Measurements from ENCODE around the gene ABLIM2. TPM values are rescaled to one million over a fixed set of nuclear protein-coding genes. Genes with fewer than 3 reads are reported as not detected.

Gene ABLIM2
- total RNA-seq, 4 donors from 2014 or later: 10.6 to 31.7 (median 20.3) TPM

DNA sequence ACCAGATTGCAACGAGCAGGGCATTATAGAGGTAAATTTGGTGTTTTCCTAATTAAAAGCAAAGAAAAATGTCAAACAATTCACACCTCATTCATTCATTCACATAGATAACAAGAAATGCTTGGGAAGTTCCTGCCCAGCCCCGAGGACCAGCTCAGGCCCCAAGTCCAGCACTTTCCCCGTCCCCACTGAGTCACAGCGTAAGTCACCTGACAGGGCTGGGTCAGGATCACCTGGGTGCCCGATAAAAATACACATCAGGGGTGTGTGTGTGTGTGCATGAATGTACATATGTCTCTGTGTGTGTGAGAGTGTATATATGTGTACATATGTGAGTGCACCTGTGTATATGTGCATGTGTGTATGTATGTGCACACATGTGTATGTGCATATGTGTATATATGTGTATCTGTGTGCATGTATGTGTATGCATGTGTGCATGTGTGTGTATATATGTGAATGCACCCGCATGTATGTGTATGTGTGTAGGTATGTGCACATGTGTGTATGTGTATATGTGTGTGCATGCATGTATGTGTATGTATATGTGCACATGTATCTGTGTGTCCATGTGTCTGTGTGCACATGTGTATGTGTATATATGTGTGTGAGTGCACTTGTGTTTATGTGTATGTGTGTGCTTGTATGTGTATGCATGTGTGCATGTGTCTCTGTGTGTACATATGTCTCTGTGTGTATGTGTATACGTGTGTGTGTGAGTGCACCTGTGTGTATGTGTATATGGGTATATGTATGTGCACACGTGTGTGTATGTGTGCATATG, 21.9 kb upstream of the ABLIM2 start:
- intact Hi-C loops (cut with DNase I; ENCODE audit: low total_unique reads): no loop called here
- WGBS, 2 donors: 69 to 78% methylated on average over 8 of the region's 8 CpGs
- no peak for DNase-seq (ENCODE audit: low spot score in 2 of 2)
- TF ChIP-seq POLR2A (IDR thresholded peaks at IDR 0.05): no peak
- no peak for TF ChIP-seq CTCF (IDR thresholded peaks at IDR 0.05)
- H3K4me3 ChIP-seq (ENCODE audit: low read depth, poor library complexity, severe bottlenecking): no peak overlapping the region

- 86 to 93% methylated on average over 3 to 9 of the region's 9 CpGs for WGBS, 2 donors
- no peak for DNase-seq (ENCODE audit: low spot score in 2 of 2)
- no peak overlapping the region for H3K4me3 ChIP-seq (ENCODE audit: low read depth, poor library complexity, severe bottlenecking)
- intact Hi-C loops (cut with DNase I; ENCODE audit: low total_unique reads): no loop called here
- TF ChIP-seq POLR2A (IDR thresholded peaks at IDR 0.05): no peak
- TF ChIP-seq CTCF (IDR thresholded peaks at IDR 0.05): no peak
Observed at GRCh38 chr4:8179771-8180170, 21.2 kb upstream of the ABLIM2 start.

- no peak for DNase-seq (ENCODE audit: low spot score in 2 of 2)
- no peak overlapping the region for H3K4me3 ChIP-seq (ENCODE audit: low read depth, poor library complexity, severe bottlenecking)
- 84 to 86% methylated on average over 10 of the region's 10 CpGs for WGBS, 2 donors
- TF ChIP-seq POLR2A (IDR thresholded peaks at IDR 0.05) (no peak), CTCF (IDR thresholded peaks at IDR 0.05) (no peak)
- intact Hi-C loops (cut with DNase I; ENCODE audit: low total_unique reads): no loop called here
Observed at GRCh38 chr4:8179074-8179473, 20.5 kb upstream of the ABLIM2 start.

DNA sequence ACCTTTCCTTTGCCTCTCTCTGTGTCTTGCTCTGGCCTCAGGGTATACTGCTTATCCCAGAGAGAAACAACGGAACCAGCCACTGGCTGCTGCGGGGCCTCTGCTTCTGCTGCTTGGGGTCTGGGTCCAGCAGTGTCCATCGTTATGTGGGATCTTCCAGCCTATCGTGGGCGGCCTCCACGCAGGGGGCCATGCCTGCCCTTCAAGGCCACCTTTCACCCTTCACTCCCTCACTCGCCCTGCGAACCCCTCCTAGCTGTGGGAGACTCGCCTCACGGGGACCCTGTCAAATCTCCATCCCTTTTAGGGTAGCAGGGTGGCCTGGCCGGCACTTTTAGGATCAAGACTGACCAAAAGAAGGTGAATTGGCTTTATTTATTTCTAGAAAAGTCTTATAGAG, 19.3 kb upstream of the ABLIM2 start:
- no peak overlapping the region for H3K4me3 ChIP-seq (ENCODE audit: low read depth, poor library complexity, severe bottlenecking)
- intact Hi-C loops (cut with DNase I; ENCODE audit: low total_unique reads): no loop called here
- DNase-seq (ENCODE audit: low spot score in 2 of 2): no peak
- TF ChIP-seq POLR2A (IDR thresholded peaks at IDR 0.05): no peak
- no peak for TF ChIP-seq CTCF (IDR thresholded peaks at IDR 0.05)
- WGBS, 2 donors: 92 to 93% methylated on average over 11 of the region's 11 CpGs

GRCh38 chr4:8177552-8177951, 18.9 kb upstream of the ABLIM2 start:
- intact Hi-C loops (cut with DNase I; ENCODE audit: low total_unique reads): no loop called here
- DNase-seq (ENCODE audit: low spot score in 2 of 2): no peak
- TF ChIP-seq POLR2A (IDR thresholded peaks at IDR 0.05) (no peak), CTCF (IDR thresholded peaks at IDR 0.05) (no peak)
- WGBS, 2 donors: 63 to 64% methylated on average over 6 of the region's 6 CpGs
- no peak overlapping the region for H3K4me3 ChIP-seq (ENCODE audit: low read depth, poor library complexity, severe bottlenecking)

Measured in lower leg skin (tissue), 4 donors.